H9 (cell line): Measurements from ENCODE around the gene PRKACA. TPM values are rescaled to one million over a fixed set of nuclear protein-coding genes. Genes with fewer than 3 reads are reported as not detected.

ENCODE experiments used
- DNase-seq: peaks from one replicate; pipeline ENCODE4 v3.0.0-alpha.2; 2017
- H2AFZ ChIP-seq: one replicate; pipeline ENCODE4 v1.6.1; 2013; ENCODE audit warnings: mild to moderate bottlenecking, low read length, control low read depth, moderate library complexity
- H2AK5ac ChIP-seq: 2 replicates; pipeline ENCODE4 v1.6.1; 2013; ENCODE audit warnings: low read length, control low read depth, mixed read lengths; ENCODE audit not compliant: insufficient read length
- H2BK120ac ChIP-seq: one replicate; pipeline ENCODE4 v1.6.1; 2013; ENCODE audit warnings: low read depth, mild to moderate bottlenecking, low read length, control low read depth, inconsistent platforms; ENCODE audit not compliant: poor library complexity, severe bottlenecking
- H2BK12ac ChIP-seq: 2 replicates; pipeline ENCODE4 v1.6.1; 2013; ENCODE audit warnings: low read length, control low read depth, mixed read lengths, low read depth; ENCODE audit not compliant: insufficient read length
- H2BK15ac ChIP-seq: 2 replicates; pipeline ENCODE4 v1.6.1; 2013; ENCODE audit warnings: low read depth, low read length, control low read depth
- H2BK20ac ChIP-seq: one replicate; pipeline ENCODE4 v1.6.1; 2013; ENCODE audit warnings: low read depth, mild to moderate bottlenecking, low read length, control low read depth, inconsistent platforms; ENCODE audit not compliant: poor library complexity, severe bottlenecking
- H2BK5ac ChIP-seq: 2 replicates; pipeline ENCODE4 v1.6.1; 2013; ENCODE audit warnings: low read length, control low read depth, mixed read lengths; ENCODE audit not compliant: insufficient read length
- H3K14ac ChIP-seq: 2 replicates; pipeline ENCODE4 v1.6.1; 2013; ENCODE audit warnings: low read length, control low read depth; ENCODE audit not compliant: insufficient read depth
- H3K18ac ChIP-seq: 2 replicates; pipeline ENCODE4 v1.6.1; 2013; ENCODE audit warnings: low read depth, mild to moderate bottlenecking, mixed read lengths, low read length, control low read depth; ENCODE audit not compliant: insufficient read length
- H3K23ac ChIP-seq: 2 replicates; pipeline ENCODE4 v1.6.1; 2013; ENCODE audit warnings: low read length, control low read depth, mixed read lengths, low read depth; ENCODE audit not compliant: insufficient read length
- H3K23me2 ChIP-seq: 2 replicates; pipeline ENCODE4 v1.6.1; 2013; ENCODE audit warnings: low read depth, mild to moderate bottlenecking, mixed read lengths, low read length, control low read depth; ENCODE audit not compliant: insufficient read length, poor library complexity, severe bottlenecking
- H3K27ac ChIP-seq: 2 replicates; pipeline ENCODE4 v1.5.1; 2013; ENCODE audit warnings: low read length, control low read depth, mixed read lengths, low read depth; ENCODE audit not compliant: insufficient read length
- H3K27me3 ChIP-seq: 2 replicates; pipeline ENCODE4 v1.6.1; 2013; ENCODE audit warnings: low read length, control low read depth, inconsistent platforms; ENCODE audit not compliant: insufficient read depth
- H3K4ac ChIP-seq: 2 replicates; pipeline ENCODE4 v1.6.1; 2013; ENCODE audit warnings: low read depth, mild to moderate bottlenecking, control low read depth, inconsistent platforms, low read length, moderate library complexity
- H3K4me1 ChIP-seq: 2 replicates; pipeline ENCODE4 v1.6.1; 2013; ENCODE audit warnings: low read length, control low read depth, inconsistent platforms; ENCODE audit not compliant: insufficient read depth
- H3K4me2 ChIP-seq: 2 replicates; pipeline ENCODE4 v1.6.1; 2013; ENCODE audit warnings: low read length, control low read depth, mixed read lengths; ENCODE audit not compliant: insufficient read length, insufficient read depth
- H3K56ac ChIP-seq: 2 replicates; pipeline ENCODE4 v1.6.1; 2013; ENCODE audit warnings: low read depth, mild to moderate bottlenecking, mixed read lengths, low read length, control low read depth; ENCODE audit not compliant: insufficient read length
- H3K79me1 ChIP-seq: 2 replicates; pipeline ENCODE4 v1.6.1; 2013; ENCODE audit warnings: low read depth, mild to moderate bottlenecking, moderate library complexity, low read length, control low read depth, inconsistent platforms; ENCODE audit not compliant: insufficient read depth, poor library complexity, severe bottlenecking
- H3K79me2 ChIP-seq: 2 replicates; pipeline ENCODE4 v1.6.1; 2013; ENCODE audit warnings: low read length, control low read depth, inconsistent platforms; ENCODE audit not compliant: insufficient read depth
- H3K9ac ChIP-seq: 2 replicates; pipeline ENCODE4 v1.6.1; 2013; ENCODE audit warnings: low read length, control low read depth, mixed read lengths; ENCODE audit not compliant: insufficient read length; ENCODE audit errors: extremely low read depth
- H3K9me3 ChIP-seq: one replicate; pipeline ENCODE4 v1.6.1; 2013; ENCODE audit warnings: low read depth, low read length, inconsistent platforms; ENCODE audit not compliant: control insufficient read depth
- H3T11ph ChIP-seq: one replicate; pipeline ENCODE4 v1.6.1; 2013; ENCODE audit warnings: mild to moderate bottlenecking, low read length, control low read depth, inconsistent platforms
- H4K20me1 ChIP-seq: one replicate; pipeline ENCODE4 v1.6.1; 2013; ENCODE audit not compliant: control insufficient read depth, insufficient read length, insufficient read depth
- H4K5ac ChIP-seq: 2 replicates; pipeline ENCODE4 v1.6.1; 2013; ENCODE audit warnings: low read depth, mild to moderate bottlenecking, mixed read lengths, low read length, control low read depth; ENCODE audit not compliant: insufficient read length
- H4K8ac ChIP-seq: replicated peaks from 2 replicates; pipeline ENCODE4 v1.6.1; 2013; ENCODE audit warnings: low read length, control low read depth, mixed read lengths, low read depth; ENCODE audit not compliant: insufficient read length
- H4K91ac ChIP-seq: 2 replicates; pipeline ENCODE4 v1.6.1; 2013; ENCODE audit warnings: low read depth, mild to moderate bottlenecking, moderate library complexity, mixed read lengths, low read length, control low read depth; ENCODE audit not compliant: insufficient read length
- H3K27ac Mint-ChIP-seq, 3 experiments: 2 replicates in 2 of 3; 3 replicates in 1 of 3; pipeline ENCODE4 v1.8.0; 2020 to 2021; ENCODE audit warnings: mixed read lengths in 3 of 3, mild to moderate bottlenecking in 1 of 3, moderate library complexity in 1 of 3
- H3K27me3 Mint-ChIP-seq: 2 replicates; pipeline ENCODE4 v1.8.0; 2021; ENCODE audit warnings: low read depth, mild to moderate bottlenecking, moderate library complexity, mixed read lengths
- H3K36me3 Mint-ChIP-seq, 3 experiments: 2 replicates in 2 of 3; 3 replicates in 1 of 3; pipeline ENCODE4 v1.8.0; 2020 to 2021; ENCODE audit warnings: low read depth in 3 of 3, mixed read lengths in 3 of 3; ENCODE audit not compliant: insufficient read depth in 1 of 3
- H3K4me1 Mint-ChIP-seq, 2 experiments: 2 replicates each; pipeline ENCODE4 v1.8.0; 2020; ENCODE audit warnings: mixed read lengths in 2 of 2
- H3K4me3 Mint-ChIP-seq, 2 experiments: 2 replicates in 1 of 2; 3 replicates in 1 of 2; pipeline ENCODE4 v1.8.0; 2020 to 2021; ENCODE audit warnings: mild to moderate bottlenecking in 2 of 2, mixed read lengths in 2 of 2, moderate library complexity in 1 of 2
- H3K9me3 Mint-ChIP-seq, 2 experiments: 2 replicates in 1 of 2; 3 replicates in 1 of 2; pipeline ENCODE4 v1.8.0; 2020; ENCODE audit warnings: mild to moderate bottlenecking in 2 of 2, mixed read lengths in 2 of 2, moderate library complexity in 1 of 2
- WGBS: extraction: QIAGEN DNeasy Blood & Tissue Kit; methylation state at CpG from one replicate; pipeline ENCODE4 v1.1.7; 2013; ENCODE audit warnings: missing lambda C conversion rate, low lambda C conversion rate, mixed read lengths; ENCODE audit not compliant: insufficient read length; ENCODE audit errors: extremely low coverage; 5-methylcytosine and 5-hydroxymethylcytosine counted together
- total RNA-seq: library from RNA; stranded (reverse); gene quantifications from 2 replicates; pipeline ENCODE4 v1.2.1, GENCODE V29; 2021
- TF ChIP-seq, protein P1 (sequence below): fragments of 200-600 bp; sonication (generic); conservative IDR thresholded peaks from 3 replicates; pipeline ENCODE4 v1.8.0; 2021; ENCODE audit warnings: antibody characterized with exemption, mild to moderate bottlenecking

Gene PRKACA
- total RNA-seq, 1 experiment from 2014 or later = 51.8 TPM

DNA sequence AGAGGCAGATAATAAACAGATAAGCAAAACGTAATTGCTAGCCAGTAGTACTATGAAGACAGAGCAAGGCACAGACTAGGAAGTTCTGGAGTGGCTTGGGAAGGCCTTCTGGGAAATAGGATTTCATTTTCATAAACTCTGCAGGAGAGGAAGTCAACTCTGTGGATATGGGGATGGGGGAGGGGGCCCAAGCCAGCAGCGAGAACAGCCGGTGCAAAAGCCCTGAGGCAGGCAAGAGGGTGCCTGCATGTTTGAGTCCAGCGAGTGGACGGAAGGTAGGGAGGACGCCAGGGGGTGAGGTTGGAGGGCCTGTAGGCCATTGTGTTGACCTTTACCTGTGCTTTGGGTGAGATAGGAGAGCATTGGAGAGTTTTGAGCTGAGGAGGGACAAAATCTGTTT lies 27.8 kb upstream of the PRKACA start:
- H3K27me3 Mint-ChIP-seq = no peaks in the 10 kb centered on the region; the same call in 1 of the 2 replicates
- Histone ChIP-seq H4K5ac (no peak overlapping the region), H3K9me3 (no peaks in the 10 kb centered on the region), H2BK120ac (no peak overlapping the region), H2BK12ac (no peak overlapping the region), H3K79me1 (no peaks in the 10 kb centered on the region), H2BK20ac (no peak overlapping the region), H2AFZ (no peak overlapping the region), H3T11ph (no peak overlapping the region), H3K18ac (no peak overlapping the region), H3K23me2 (no peaks in the 10 kb centered on the region), H3K4me2 (no peak overlapping the region), H2BK5ac (no peak overlapping the region), H4K8ac (no peak overlapping the region), H3K14ac (no peak overlapping the region; the same call in 1 of the 2 replicates), H3K27me3 (no peaks in the 10 kb centered on the region), H4K91ac (no peak overlapping the region), H3K79me2 (no peaks in the 10 kb centered on the region), H3K23ac (no peak overlapping the region), H4K20me1 (no peaks in the 10 kb centered on the region), H3K9ac (no peak overlapping the region), H3K4me1 (no peaks in the 10 kb centered on the region), H2BK15ac (no peak overlapping the region), H3K56ac (no peak overlapping the region), H3K27ac (no peak overlapping the region), H2AK5ac (no peak overlapping the region), H3K4ac (no peak overlapping the region)
- no peak overlapping the region; a peak in 1 of 7 replicates for H3K27ac Mint-ChIP-seq
- DNase-seq = no peak
- TF ChIP-seq, protein P1, sequence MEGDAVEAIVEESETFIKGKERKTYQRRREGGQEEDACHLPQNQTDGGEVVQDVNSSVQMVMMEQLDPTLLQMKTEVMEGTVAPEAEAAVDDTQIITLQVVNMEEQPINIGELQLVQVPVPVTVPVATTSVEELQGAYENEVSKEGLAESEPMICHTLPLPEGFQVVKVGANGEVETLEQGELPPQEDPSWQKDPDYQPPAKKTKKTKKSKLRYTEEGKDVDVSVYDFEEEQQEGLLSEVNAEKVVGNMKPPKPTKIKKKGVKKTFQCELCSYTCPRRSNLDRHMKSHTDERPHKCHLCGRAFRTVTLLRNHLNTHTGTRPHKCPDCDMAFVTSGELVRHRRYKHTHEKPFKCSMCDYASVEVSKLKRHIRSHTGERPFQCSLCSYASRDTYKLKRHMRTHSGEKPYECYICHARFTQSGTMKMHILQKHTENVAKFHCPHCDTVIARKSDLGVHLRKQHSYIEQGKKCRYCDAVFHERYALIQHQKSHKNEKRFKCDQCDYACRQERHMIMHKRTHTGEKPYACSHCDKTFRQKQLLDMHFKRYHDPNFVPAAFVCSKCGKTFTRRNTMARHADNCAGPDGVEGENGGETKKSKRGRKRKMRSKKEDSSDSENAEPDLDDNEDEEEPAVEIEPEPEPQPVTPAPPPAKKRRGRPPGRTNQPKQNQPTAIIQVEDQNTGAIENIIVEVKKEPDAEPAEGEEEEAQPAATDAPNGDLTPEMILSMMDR = no peak
- no peak overlapping the region for H3K4me3 Mint-ChIP-seq
- no peaks in the 10 kb centered on the region for H3K36me3 Mint-ChIP-seq
- WGBS = no CpG with 5 or more reads among the region's 6 CpGs
- H3K9me3 Mint-ChIP-seq = no peaks in the 10 kb centered on the region
- H3K4me1 Mint-ChIP-seq = peaks cover 22 to 32% of the 10 kb centered on the region in 2 experiments
